Measurements from ENCODE around the gene DOCK4. TPM values are rescaled to one million over a fixed set of nuclear protein-coding genes. Genes with fewer than 3 reads are reported as not detected.

DOCK4 gene
- total and polyA plus RNA-seq, 2 of the 8 experiments (the other 6 are each of a cell fraction or from before 2014, with no cell fraction given): 5.1 to 23.6 TPM

GRCh38 chr7:111873326-111873646, 332.9 kb downstream of the DOCK4 start:
- H3K79me1 ChIP-seq (ENCODE audit: low read depth, low read length): no peaks in the 10 kb centered on the region
- H2AK5ac ChIP-seq (ENCODE audit: low read depth, low read length): no peak overlapping the region
- no peak overlapping the region; a peak in 1 of 4 replicates for H3K4me2 ChIP-seq (ENCODE audit: insufficient read depth in 1 of 2, low read depth in 2 of 2, low read length in 2 of 2)
- 91% methylated on average over 8 of the region's 8 CpGs; no CpG with 5 or more reads in 1 of the 2 experiments for WGBS, 2 experiments (ENCODE audit: extremely low coverage in 1 of 2, insufficient coverage in 1 of 2, insufficient read length in 1 of 2, insufficient replicate concordance in 2 of 2, low coverage in 1 of 2, low lambda C conversion rate in 2 of 2, missing lambda C conversion rate in 1 of 2)
- H4K91ac ChIP-seq (replicated peaks; ENCODE audit: insufficient read length, low read length): peak overlapping the region; percentile 93
- H2BK120ac ChIP-seq (replicated peaks; ENCODE audit: low read depth, low read length): peak overlapping the region; percentile 18
- no peaks in the 10 kb centered on the region; the same call in 1 of the 2 replicates for H3K23me2 ChIP-seq (ENCODE audit: low read depth, low read length)
- no peak overlapping the region for H4K5ac ChIP-seq (ENCODE audit: insufficient read length, low read depth, low read length)
- no peak for FAIRE-seq
- peaks cover 0 to 2% (median 0%) of the 10 kb centered on the region in 4 experiments; a peak in 1 of 8 replicates for H3K36me3 ChIP-seq (ENCODE audit: control insufficient read depth in 2 of 4, insufficient read depth in 4 of 4, low read length in 3 of 4)
- no peak overlapping the region for H3K14ac ChIP-seq (ENCODE audit: insufficient read length)
- H3K27ac ChIP-seq (ENCODE audit: low read depth, low read length): no peak overlapping the region
- no peaks in the 10 kb centered on the region for H4K20me1 ChIP-seq (replicated peaks in 1 of 2; ENCODE audit: control insufficient read depth in 1 of 2, insufficient read depth in 2 of 2, low read length in 2 of 2)
- H2BK12ac ChIP-seq (ENCODE audit: low read depth, low read length): peak overlapping the region; percentile 83; the same call in 1 of the 2 replicates
- H2BK20ac ChIP-seq (ENCODE audit: low read length): 0 out of 2 replicates have a peak overlapping the region, but pooled peaks have one; percentile 82
- no peak for DNase-seq (ENCODE audit: low read depth in 1 of 2, low spot score in 2 of 2)
- H3K4me3 ChIP-seq (ENCODE audit: extremely low read depth in 1 of 4, insufficient read depth in 2 of 4, low read depth in 3 of 4, low read length in 4 of 4): no peak overlapping the region
- H3K18ac ChIP-seq (ENCODE audit: extremely low read depth, low read length): peak overlapping the region; percentile 39; the same call in 1 of the 2 replicates
- no peak overlapping the region for H3K56ac ChIP-seq (replicated peaks; ENCODE audit: insufficient read length, low read depth, low read length)
- no peak overlapping the region for H4K8ac ChIP-seq (ENCODE audit: extremely low read depth, insufficient read depth, low read length)
- TF ChIP-seq MAX (IDR thresholded peaks at IDR 0.05) (peak; percentile 23; the same call in 1 of the 2 replicates), RFX5 (IDR thresholded peaks at IDR 0.05; ENCODE audit: borderline replicate concordance, low read depth, low read length) (no peak), POLR2AphosphoS5 (IDR thresholded peaks at IDR 0.05; ENCODE audit: low read depth, low read length) (no peak), E2F6 (IDR thresholded peaks at IDR 0.05) (no peak)
- H3K4me1 ChIP-seq (replicated peaks in 1 of 4; ENCODE audit: control insufficient read depth in 3 of 4, insufficient read depth in 4 of 4, low read length in 3 of 4): peaks cover 2 to 14% (median 6%) of the 10 kb centered on the region in 4 experiments
- ChIA-PET CTCF (ENCODE audit: partially characterized antibody) (interaction anchor here (1.1 to 2.7 kb wide), 3 partner anchors 18 to 548 kb away, joined by 3 to 10 read pairs (median 4); no protein-coding TSS in a partner anchor), POLR2A (ENCODE audit: partially characterized antibody) (no interaction called here)
- H3K23ac ChIP-seq (ENCODE audit: insufficient read length): no peak overlapping the region
- H3K9me3 ChIP-seq (ENCODE audit: insufficient read depth in 2 of 2, low read depth in 1 of 2, low read length in 1 of 2): no peaks in the 10 kb centered on the region; a peak in 1 of 4 replicates
- no peak overlapping the region for H2AFZ ChIP-seq (ENCODE audit: low read length)
- H2BK15ac ChIP-seq (ENCODE audit: low read length): no peak overlapping the region; the same call in 1 of the 2 replicates
- peak overlapping the region; percentile 25 for H3K4ac ChIP-seq (replicated peaks; ENCODE audit: insufficient read length, low read depth, low read length)
- peak overlapping the region; percentile 90; the same call in 1 of the 2 replicates for H2BK5ac ChIP-seq (ENCODE audit: low read depth, low read length)
- no peaks in the 10 kb centered on the region for H3K79me2 ChIP-seq (ENCODE audit: control insufficient read depth in 1 of 2, insufficient read depth in 2 of 2, low read length in 2 of 2)
- no peaks in the 10 kb centered on the region for H3K27me3 ChIP-seq (replicated peaks in 1 of 4; ENCODE audit: control insufficient read depth in 3 of 4, extremely low read depth in 1 of 4, insufficient read depth in 3 of 4, low read length in 3 of 4)
- no peak overlapping the region for H3K9ac ChIP-seq (replicated peaks in 1 of 4; ENCODE audit: extremely low read depth in 1 of 4, low read depth in 3 of 4, low read length in 3 of 4)

Measured in H1 (cell line).